OCI-LY7 (cell line): ENCODE results near the gene EEPD1.

Source experiments
- EZH2phosphoT487 ChIP-seq: fragments of 200-600 bp; sonication (generic); IDR thresholded peaks from 2 replicates; pipeline ENCODE4 v1.6.1; 2018; ENCODE audit warnings: low read depth, borderline replicate concordance, mild to moderate bottlenecking, mixed run types, antibody characterized with exemption, low read length, moderate library complexity, mixed read lengths
- TF ChIP-seq, protein P1 (sequence below): fragments of 200-600 bp; sonication (generic); conservative IDR thresholded peaks from 2 replicates; pipeline ENCODE4 v1.5.1; 2014; ENCODE audit warnings: mild to moderate bottlenecking, antibody characterized with exemption, low read length, moderate library complexity, mixed read lengths

DNA sequence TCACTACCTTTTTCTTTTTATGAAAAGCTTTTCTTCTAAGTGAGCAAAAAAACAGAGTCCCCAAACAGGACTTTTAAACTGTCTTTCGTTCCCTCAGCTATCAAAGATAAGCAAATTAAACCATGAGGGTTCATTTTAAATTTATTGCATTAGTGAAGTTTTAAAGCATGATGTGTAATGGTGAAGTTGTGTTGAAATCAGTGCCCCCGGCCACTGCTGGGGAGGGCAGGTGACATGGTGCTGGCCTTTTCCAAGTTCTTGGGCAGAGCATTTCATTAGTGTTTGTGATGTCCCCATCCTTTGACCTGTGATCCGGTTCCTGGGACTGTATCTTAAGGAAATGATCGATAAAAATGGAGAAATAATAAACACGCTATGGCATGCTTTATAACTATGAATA lies 96.0 kb downstream of the EEPD1 start:
- TF ChIP-seq, protein P1, sequence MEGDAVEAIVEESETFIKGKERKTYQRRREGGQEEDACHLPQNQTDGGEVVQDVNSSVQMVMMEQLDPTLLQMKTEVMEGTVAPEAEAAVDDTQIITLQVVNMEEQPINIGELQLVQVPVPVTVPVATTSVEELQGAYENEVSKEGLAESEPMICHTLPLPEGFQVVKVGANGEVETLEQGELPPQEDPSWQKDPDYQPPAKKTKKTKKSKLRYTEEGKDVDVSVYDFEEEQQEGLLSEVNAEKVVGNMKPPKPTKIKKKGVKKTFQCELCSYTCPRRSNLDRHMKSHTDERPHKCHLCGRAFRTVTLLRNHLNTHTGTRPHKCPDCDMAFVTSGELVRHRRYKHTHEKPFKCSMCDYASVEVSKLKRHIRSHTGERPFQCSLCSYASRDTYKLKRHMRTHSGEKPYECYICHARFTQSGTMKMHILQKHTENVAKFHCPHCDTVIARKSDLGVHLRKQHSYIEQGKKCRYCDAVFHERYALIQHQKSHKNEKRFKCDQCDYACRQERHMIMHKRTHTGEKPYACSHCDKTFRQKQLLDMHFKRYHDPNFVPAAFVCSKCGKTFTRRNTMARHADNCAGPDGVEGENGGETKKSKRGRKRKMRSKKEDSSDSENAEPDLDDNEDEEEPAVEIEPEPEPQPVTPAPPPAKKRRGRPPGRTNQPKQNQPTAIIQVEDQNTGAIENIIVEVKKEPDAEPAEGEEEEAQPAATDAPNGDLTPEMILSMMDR: no peak
- no peak for TF ChIP-seq EZH2phosphoT487
